Esophagus squamous epithelium (tissue), 5 donors: ENCODE measurements around the gene ANKFN1. TPM values are rescaled to one million over a fixed set of nuclear protein-coding genes. Genes with fewer than 3 reads are reported as not detected.

Source experiments
- DNase-seq: peaks from one replicate; lab custom pipeline; 2025; lab: John Stamatoyannopoulos, UW
- H3K27ac ChIP-seq, 4 donors: fragments of 200-600 bp; sonication (generic); one replicate each; pipeline ENCODE4 v1.5.1; 2016 to 2019; ENCODE audit warnings: mild to moderate bottlenecking in 1 of 4
- H3K27me3 ChIP-seq, 4 donors: fragments of 200-600 bp; sonication (generic); 1 replicate in 3 of 4; 2 replicates in 1 of 4; pipeline versions ENCODE4 v1.5.1 to v1.6.0; 2017 to 2021; ENCODE audit warnings: antibody characterized with exemption in 1 of 4
- H3K36me3 ChIP-seq, 3 donors: fragments of 200-600 bp; sonication (generic); one replicate each; pipeline ENCODE4 v1.5.1; 2016 to 2019
- H3K4me1 ChIP-seq, 3 donors: fragments of 200-600 bp; sonication (generic); one replicate each; pipeline ENCODE4 v1.5.1; 2017 to 2019
- H3K4me3 ChIP-seq, 4 donors: fragments of 200-600 bp; sonication (generic); 1 replicate in 3 of 4; 2 replicates in 1 of 4; pipeline ENCODE4 v1.5.1; 2016 to 2019; ENCODE audit warnings: mild to moderate bottlenecking in 2 of 4, moderate library complexity in 1 of 4
- H3K9me3 ChIP-seq, 3 donors: fragments of 200-600 bp; sonication (generic); one replicate each; pipeline ENCODE4 v1.5.1; 2016 to 2019
- CTCF ChIP-seq, 6 experiments: fragments of 450-650 bp in 4 of 6; fragments of 200-600 bp in 2 of 6; sonication (generic) in 2 of 6; IDR thresholded peaks; one replicate each; pipeline ENCODE4 v1.5.1; 2016 to 2019; ENCODE audit warnings: antibody characterized with exemption in 6 of 6, mild to moderate bottlenecking in 4 of 6, moderate library complexity in 4 of 6
- POLR2A ChIP-seq, 4 donors: fragments of 450-650 bp; IDR thresholded peaks; one replicate each; pipeline ENCODE4 v1.6.1; 2017; ENCODE audit warnings: antibody characterized with exemption in 4 of 4, mild to moderate bottlenecking in 4 of 4, moderate library complexity in 3 of 4
- WGBS, 2 donors: methylation state at CpG; one replicate each; pipeline ENCODE4 v1.1.5; 2018; 5-methylcytosine and 5-hydroxymethylcytosine counted together
- intact Hi-C: fragments of 100-400 bp; cut with DNase I; formaldehyde crosslinking; loops from one replicate; pipeline ENCODE4 v1.15.0; 2022
- total RNA-seq, 4 donors: library from RNA; depleted of rRNA; stranded (reverse); fragments of >200 nt; gene quantifications; one replicate each; pipeline ENCODE4 v1.1.0, GENCODE V29; 2016
- donor health status: DM: yes; HTN: yes; CAD: no.

Gene ANKFN1
- total RNA-seq, 4 donors from 2014 or later = under 0.01 to 0.31 TPM; not detected in 2

DNA sequence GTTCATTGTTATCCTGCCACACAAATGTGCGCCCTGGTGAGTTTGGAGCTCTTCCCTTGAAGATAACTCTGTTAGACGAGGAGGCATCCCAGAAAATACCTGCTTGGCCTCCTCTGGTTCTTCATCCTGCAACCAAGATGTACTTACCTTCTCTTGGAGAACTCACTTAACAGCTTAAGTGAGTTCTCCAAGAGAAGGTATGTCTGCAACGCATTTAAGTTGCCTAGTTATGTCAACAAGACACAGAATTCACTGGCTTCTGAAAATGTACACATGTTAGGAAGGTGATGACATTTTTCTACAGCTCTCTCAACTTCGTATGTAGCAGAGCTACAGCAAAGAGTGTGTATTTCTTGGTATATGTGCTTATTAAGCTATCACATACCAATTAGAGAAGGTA lies 361.6 kb downstream of the ANKFN1 start:
- DNase-seq = no peak
- TF ChIP-seq CTCF (IDR thresholded peaks at IDR 0.05) = no peak
- TF ChIP-seq POLR2A (IDR thresholded peaks at IDR 0.05) = no peak
- intact Hi-C loops = no loop called here
- no peak overlapping the region for H3K4me3 ChIP-seq
- H3K36me3 ChIP-seq = no peaks in the 10 kb centered on the region
- no peaks in the 10 kb centered on the region for H3K4me1 ChIP-seq
- H3K27ac ChIP-seq = no peak overlapping the region
- no peaks in the 10 kb centered on the region for H3K9me3 ChIP-seq
- 49 to 73% methylated on average over 4 of the region's 4 CpGs for WGBS, 2 donors
- no peaks in the 10 kb centered on the region for H3K27me3 ChIP-seq

- no peak for DNase-seq
- 75 to 84% methylated on average over 11 to 12 of the region's 12 CpGs for WGBS, 2 donors
- TF ChIP-seq POLR2A (IDR thresholded peaks at IDR 0.05) = no peak
- TF ChIP-seq CTCF (IDR thresholded peaks at IDR 0.05) = no peak
- no peak overlapping the region for H3K27ac ChIP-seq
- H3K9me3 ChIP-seq = no peaks in the 10 kb centered on the region
- no peak overlapping the region for H3K4me3 ChIP-seq
- intact Hi-C loops = no loop called here
- H3K36me3 ChIP-seq = no peaks in the 10 kb centered on the region
- no peaks in the 10 kb centered on the region for H3K4me1 ChIP-seq
- no peaks in the 10 kb centered on the region for H3K27me3 ChIP-seq
Measured at GRCh38 chr17:56521414-56522141, 368.3 kb downstream of the ANKFN1 start.

DNA sequence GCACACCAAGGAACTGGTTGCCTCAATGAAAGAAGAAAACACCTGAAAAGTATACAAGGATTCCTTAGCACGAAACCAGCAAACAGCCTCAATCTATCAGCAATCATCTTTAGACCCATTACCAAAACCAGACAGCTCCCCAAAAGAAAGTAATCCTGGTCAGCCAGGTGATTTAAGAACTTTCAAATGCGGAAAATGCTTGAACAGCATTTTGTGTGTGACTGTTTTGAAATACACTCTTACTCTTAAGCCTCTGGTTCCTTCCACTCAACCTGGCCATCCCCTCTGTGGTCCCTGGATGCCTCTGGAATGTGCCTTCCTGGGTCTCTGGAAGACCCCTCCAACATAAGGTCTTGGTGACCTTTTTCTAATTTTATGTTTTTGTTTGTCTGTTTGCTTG lies 369.8 kb downstream of the ANKFN1 start:
- WGBS, 2 donors = 69 to 85% methylated on average over 2 of the region's 2 CpGs
- intact Hi-C loops = no loop called here
- no peaks in the 10 kb centered on the region for H3K36me3 ChIP-seq
- no peaks in the 10 kb centered on the region for H3K9me3 ChIP-seq
- TF ChIP-seq POLR2A (IDR thresholded peaks at IDR 0.05) (no peak), CTCF (IDR thresholded peaks at IDR 0.05) (no peak)
- H3K27me3 ChIP-seq = no peaks in the 10 kb centered on the region
- H3K4me1 ChIP-seq = no peaks in the 10 kb centered on the region
- DNase-seq = no peak
- H3K27ac ChIP-seq = no peak overlapping the region
- H3K4me3 ChIP-seq = no peak overlapping the region

GRCh38 chr17:56528696-56529095 lies 375.4 kb downstream of the ANKFN1 start:
- TF ChIP-seq CTCF (IDR thresholded peaks at IDR 0.05) (no peak), POLR2A (IDR thresholded peaks at IDR 0.05) (no peak)
- peaks cover 0 to under 1% (median 0%) of the 10 kb centered on the region in 4 donors for H3K27me3 ChIP-seq
- H3K27ac ChIP-seq = no peak overlapping the region
- intact Hi-C loops = no loop called here
- H3K4me1 ChIP-seq = no peaks in the 10 kb centered on the region
- no peak overlapping the region for H3K4me3 ChIP-seq
- no peaks in the 10 kb centered on the region for H3K9me3 ChIP-seq
- 22 to 64% methylated on average over 2 of the region's 2 CpGs for WGBS, 2 donors
- DNase-seq = no peak
- H3K36me3 ChIP-seq = no peaks in the 10 kb centered on the region

DNA sequence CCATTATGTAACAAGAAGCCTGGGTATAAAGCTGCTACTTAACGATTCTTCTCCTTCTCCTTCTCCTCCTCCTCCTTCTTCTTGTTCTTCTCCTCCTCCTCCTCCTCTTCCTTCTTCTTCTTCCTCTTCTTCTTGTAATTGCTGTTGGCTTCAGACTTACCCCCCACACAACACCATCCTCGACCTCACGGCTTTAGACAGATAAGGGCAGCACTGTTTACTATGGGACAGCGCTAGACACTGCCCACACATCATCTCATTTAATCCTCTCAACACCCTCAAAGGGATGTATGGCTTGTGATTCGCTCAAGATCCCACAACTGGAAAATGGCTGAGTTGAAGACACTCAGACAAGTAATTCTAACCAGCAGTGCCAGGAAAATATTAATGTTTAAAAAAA lies 379.7 kb downstream of the ANKFN1 start:
- H3K9me3 ChIP-seq = no peaks in the 10 kb centered on the region
- H3K36me3 ChIP-seq = no peaks in the 10 kb centered on the region
- no peak for DNase-seq
- intact Hi-C loops = no loop called here
- no peak overlapping the region for H3K27ac ChIP-seq
- 75 to 83% methylated on average over 4 to 5 of the region's 5 CpGs for WGBS, 2 donors
- H3K4me1 ChIP-seq = no peaks in the 10 kb centered on the region
- no peak for TF ChIP-seq CTCF (IDR thresholded peaks at IDR 0.05)
- TF ChIP-seq POLR2A (IDR thresholded peaks at IDR 0.05) = no peak
- no peak overlapping the region for H3K4me3 ChIP-seq
- H3K27me3 ChIP-seq = peaks cover 0 to 20% (median 0%) of the 10 kb centered on the region in 4 donors
